Stimulated activated CD8-positive, alpha-beta memory T cell treated with anti-CD3 and anti-CD28 coated beads, Interleukin-12 subunit alpha, Interleukin-12 subunit beta, amount 100 ng/mL, for 24 hours (primary cell): ENCODE results near the gene FTCD.
A peak's percentile ranks its signal among the peaks of the same experiment; 100 is the strongest.
"Not testable (repeated sequence)": the region's sequence is repeated elsewhere in the genome, so short reads cannot be mapped to it uniquely, and the experiment has no call there.

Experiments
- DNase-seq: peaks from one replicate; pipeline ENCODE4 v3.0.0-alpha.2; 2020; ENCODE audit errors: extremely low read depth

The FTCD gene

GRCh38 chr21:46188226-46189212 is 33.1 kb upstream of the FTCD start:
- DNase-seq, result no peak

GRCh38 chr21:46187814-46188213 is 32.4 kb upstream of the FTCD start:
- no peak for DNase-seq

GRCh38 chr21:46187261-46187660 is 31.9 kb upstream of the FTCD start:
- no peak for DNase-seq

- no peak for DNase-seq
These were observed 30.3 kb upstream of the FTCD start for GRCh38 chr21:46185716-46186115.

GRCh38 chr21:46184625-46185555 is 29.5 kb upstream of the FTCD start:
- peak; percentile 45 for DNase-seq

GRCh38 chr21:46183910-46184624 is 28.7 kb upstream of the FTCD start, which contains the start of gene SPATC1L:
Gene SPATC1L (minus strand): TSS chr21:46184459. CDS start chr21:46182816, 1,643 bp downstream.
- no peak for DNase-seq

- not testable (repeated sequence) for DNase-seq
These were observed 28.0 kb upstream of the FTCD start for GRCh38 chr21:46183337-46183909.

GRCh38 chr21:46182548-46183336 is 27.4 kb upstream of the FTCD start:
- DNase-seq, result no peak

- no peak for DNase-seq
These were observed 26.7 kb upstream of the FTCD start for GRCh38 chr21:46181953-46182547.

- DNase-seq, result no peak
These were observed 26.1 kb upstream of the FTCD start for GRCh38 chr21:46181436-46181835.

- DNase-seq, result no peak
These were observed 25.5 kb upstream of the FTCD start for GRCh38 chr21:46180778-46181391.

GRCh38 chr21:46180079-46180722 is 24.8 kb upstream of the FTCD start:
- no peak for DNase-seq

- no peak for DNase-seq
These were observed 24.3 kb upstream of the FTCD start for GRCh38 chr21:46179708-46180078.

GRCh38 chr21:46178961-46179360 is 23.6 kb upstream of the FTCD start:
- no peak for DNase-seq

GRCh38 chr21:46176443-46177129 is 21.2 kb upstream of the FTCD start:
- DNase-seq, result not testable (repeated sequence)

- DNase-seq, result no peak
These were observed 18.2 kb upstream of the FTCD start for GRCh38 chr21:46173573-46173972.

GRCh38 chr21:46172863-46173528 is 17.6 kb upstream of the FTCD start:
- DNase-seq, result no peak
